HG03139 (cell line): ENCODE results near the gene RAD9A.

Source experiments
- ATAC-seq: cut with Tn5 transposase; IDR thresholded peaks from one replicate; pipeline ENCODE4 v1.9.1; 2021; ENCODE audit not compliant: unreplicated experiment

RAD9A gene

DNA sequence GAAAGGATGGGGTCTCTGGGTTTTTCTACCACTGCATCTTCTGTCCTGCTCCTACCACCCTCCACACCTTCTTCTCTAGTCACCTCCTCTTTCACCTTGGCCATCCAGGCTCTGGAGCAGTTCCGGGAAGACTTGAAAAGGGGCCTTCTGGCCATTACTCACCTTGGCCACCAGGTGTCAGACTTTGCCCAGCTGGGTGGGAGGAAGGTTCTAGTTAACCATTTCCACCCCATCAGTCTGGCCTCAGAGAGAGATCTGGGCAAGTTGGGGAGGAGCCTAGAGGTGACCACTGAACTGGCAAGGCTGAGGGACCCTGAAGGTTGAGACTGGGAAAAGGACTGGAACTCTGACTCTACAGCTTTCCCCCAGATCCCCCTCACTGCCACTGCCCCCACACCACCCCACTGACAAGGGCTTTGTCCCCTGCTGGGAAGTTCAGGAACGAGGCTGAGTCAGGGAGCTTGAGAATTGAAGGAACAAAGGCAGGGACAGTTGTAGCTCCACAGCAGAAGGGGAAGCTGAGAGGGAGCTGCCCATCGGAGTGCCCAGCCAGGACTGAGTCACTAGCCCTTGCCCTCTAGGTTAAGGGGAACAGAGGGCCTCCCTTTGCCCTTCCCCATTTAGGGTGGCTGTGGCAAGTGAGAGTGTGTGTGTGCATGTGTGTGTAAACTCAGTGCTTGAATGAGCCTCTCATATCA, 34.8 kb upstream of the RAD9A start:
- ATAC-seq = no peak

DNA sequence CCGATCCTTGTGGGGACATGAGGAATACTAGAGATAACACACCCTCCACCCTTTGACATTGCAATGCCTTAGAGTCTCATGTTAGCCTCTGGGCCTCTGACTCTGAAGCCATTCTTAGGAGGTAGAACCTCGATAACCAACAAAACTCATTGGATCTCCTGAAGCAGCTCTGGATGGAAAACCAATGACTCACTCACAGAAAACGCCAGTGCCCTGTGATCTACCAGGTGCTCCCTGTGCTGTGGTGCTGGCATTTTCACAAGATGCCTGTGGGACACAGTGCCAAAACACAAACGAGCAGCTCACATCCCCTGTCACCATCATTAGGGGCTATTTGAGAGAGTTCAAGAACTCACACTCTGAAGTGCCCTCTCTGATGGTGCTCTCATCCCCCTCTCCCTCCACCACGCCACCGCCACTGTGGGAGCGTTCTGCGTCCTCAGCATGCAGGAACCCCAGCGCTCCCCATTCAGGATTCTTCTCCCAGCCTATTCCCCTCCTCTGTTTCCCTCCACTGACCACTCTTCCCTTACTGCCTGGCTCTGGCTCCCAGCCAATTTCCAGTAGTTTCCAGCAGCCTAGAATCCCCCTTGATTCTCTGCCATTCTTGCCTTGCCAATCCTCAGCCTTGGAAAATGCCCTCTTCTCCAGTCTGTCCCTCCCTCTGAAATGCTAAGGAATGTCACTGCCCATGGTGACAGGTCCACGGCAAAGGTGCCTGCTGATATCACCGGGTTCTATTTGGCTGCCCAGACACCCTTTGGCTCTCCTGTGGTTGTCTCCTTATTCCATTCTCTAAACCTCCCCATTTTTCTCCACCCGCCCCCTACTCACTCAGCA, 33.7 kb upstream of the RAD9A start:
- ATAC-seq = no peak

DNA sequence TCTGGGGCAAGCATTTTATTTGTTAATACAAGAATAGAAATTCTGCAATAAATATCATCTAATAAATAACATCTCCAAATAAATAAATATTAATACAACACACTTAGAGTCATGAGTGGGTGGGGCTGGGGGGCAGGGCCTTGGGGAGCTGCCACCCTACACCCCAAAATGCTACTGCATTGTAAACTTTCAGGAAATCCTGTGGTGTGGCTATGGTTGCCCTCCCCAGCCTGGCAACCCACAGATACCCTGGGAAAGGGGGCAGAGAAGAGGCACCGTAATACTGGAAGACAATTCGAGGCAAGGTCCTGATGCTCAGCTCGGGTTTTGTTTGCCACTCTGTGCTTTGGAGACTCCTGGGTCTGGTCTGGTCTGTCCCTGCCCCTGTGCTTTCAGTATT, 27.6 kb upstream of the RAD9A start:
- no peak for ATAC-seq

DNA sequence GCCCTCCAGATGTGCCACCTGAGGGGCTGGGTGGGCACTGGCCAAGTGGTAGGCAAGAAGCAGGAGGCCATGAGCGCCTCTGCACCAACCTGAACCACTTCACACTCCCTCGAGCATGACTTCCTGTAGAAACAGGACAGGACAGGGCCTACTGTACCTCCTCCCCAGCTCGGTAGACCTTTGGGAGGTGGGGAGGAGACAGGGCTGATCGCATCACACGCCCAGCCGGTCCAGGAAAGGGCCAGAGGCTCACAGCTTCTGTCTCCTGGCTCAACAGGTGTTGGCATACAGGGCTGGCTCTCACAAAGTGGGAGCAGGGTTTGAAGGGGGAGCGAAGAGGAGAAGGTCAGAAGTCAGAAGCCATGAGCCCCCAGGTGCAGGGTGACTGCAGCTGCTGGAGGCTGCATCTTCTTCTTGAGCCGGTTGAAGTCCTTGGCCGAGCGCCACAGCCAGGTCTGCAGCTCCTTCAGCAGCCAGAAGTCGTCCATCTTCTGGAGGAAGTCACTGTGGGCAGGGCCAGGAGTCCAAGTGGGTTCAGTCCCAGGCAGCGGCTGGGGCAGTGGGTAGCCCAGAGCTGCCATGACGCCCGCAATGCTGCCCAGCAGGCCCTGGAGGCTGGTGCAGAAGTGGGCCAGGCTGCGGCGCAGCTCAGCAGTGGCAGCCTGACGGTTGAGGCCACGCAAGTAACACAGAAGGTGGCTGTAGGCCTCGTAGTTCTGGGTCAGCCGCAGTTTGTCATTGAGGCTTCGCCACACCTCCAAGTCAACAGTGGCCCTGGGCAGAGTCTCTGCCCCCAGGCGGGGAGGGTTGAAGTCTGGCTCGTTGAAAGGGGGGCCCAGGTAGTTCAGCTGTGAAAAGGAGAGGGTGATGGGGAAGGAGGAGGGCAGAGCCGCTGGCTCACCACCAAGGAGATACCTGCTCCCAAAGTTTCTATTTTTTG, 26.7 kb upstream of the RAD9A start:
- ATAC-seq = no peak

DNA sequence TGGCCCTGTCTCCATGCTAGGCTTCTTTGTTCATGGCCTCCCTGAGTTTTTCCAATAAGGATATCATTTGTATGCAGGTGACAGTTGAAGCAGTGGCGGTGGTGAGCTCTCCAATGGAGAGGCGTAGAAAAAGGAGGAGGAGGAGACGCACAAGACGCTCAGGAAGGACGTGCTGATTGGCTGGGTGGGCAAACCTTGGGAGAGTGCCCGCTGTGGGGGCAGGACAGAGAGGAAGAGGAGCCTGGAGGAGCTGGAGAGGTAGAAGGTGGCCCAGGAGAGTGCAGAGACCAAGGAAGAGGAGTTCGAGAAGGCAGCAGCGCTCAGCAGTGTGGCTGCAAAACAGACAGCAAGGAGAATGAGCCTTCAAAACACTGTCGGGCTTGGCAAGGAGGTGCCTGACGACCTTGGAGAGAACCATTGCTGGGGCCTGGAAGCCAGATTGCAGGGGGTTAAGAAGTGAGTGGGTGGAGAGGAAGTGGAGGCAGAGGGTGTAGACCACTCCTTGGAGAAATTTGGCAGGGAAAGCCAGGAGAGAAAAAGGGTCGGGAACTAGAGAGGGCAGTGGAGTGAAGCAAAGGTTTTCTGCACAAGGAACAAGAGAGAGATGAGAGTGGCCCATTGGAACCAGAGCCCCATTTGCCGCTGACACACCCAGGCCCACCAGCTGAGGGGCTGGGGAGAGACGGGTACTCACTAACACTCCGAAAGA, 25.9 kb upstream of the RAD9A start:
- no peak for ATAC-seq

DNA sequence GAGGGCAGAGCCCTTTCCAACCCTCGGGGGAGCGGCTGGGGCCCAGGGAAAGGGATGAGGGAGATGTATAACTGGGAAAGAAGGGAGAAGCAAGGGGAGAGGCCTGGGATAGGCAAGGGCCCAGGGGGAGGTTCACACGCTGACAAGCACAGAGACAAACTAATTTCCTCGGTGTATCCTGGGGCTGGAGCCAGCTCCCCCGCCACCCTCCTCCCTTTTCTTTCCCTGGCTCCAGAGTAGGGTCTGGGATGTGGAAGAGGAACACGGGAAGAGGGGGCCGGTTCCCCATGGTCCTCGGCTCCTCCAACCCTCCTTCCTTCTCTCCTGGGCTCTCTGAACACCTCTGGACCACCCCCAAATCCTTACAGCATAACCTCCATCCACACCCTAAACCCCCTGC, 25.2 kb upstream of the RAD9A start:
- ATAC-seq = no peak

DNA sequence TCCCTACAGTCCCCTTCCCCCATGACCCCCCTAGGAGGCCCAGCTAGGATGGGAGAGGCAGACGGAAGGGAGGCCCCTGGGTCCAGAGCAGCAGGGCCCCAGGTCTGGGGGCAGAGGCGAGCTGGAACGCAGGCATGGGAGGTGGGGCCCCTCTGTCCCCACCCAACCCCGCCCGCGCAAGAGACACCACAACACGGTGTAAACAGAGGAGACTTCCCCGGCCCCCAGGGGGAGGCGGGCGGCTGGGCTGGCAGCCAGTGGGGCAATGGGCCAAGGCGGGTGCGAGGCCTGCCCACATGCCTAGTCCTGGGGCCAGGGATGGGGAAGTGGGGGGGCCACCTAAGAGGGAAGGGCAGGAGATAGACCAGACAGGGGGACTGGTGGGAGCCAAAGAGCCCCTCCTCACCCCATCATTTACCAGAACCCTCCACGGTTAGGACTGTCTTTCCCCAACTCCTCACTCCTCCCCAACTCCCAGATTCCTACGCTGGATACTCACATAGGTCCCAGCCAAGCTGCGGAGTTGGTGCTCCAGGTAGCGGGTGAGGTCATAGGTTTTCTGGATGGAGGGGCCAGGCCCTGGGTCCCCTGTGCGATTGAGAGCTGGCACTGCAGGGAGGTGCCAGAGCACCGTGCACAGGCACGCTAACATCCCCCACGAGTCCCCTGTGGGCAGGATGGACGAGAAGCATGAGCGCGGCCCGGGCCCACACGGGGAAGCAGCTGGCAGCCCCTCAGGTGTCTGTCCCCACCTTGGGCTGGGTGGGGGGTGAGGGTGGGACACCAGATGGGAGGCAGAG, 24.6 kb upstream of the RAD9A start:
- ATAC-seq = no peak

DNA sequence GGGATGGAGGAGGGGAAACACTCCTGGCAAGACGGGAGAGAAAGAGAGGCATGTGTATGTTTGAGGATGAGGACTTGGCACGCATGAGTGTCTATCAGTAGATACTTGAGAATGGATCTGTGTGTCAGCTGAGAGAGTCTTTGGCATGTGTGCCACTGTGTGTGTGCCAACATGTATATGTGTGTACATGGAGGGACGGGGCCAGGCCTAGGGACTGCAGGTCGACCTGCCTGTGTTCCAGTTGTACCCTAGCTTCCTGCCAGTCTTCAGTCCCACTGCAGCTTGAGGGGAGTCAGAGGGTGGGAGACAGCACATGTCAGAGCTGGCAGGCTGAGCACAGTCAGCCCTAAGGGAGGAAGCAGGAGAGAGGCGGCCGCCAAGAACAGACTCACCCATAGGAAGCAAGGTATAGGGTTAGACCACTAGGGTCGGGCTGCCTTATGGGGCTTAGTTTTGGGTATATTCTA, 24.0 kb upstream of the RAD9A start:
- ATAC-seq = no peak

DNA sequence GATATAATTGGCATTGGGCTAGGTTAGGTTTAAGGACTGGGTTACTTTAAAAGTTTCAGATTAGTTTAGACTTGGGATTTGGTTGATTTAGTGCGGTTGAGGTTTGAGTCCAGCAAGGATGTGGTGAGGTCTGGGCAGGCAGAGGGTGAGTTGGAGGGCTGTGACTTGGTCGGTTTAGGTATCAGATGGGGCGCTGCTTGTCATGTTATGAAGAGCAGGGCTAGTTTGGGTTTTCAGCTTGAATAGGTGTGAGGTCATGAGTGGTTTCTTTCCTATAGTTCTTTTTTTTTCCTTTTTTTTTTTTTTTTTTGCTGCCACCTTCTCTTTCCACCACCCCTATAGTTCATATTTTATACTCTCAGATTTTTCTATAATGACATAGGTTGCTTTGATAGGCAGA, 23.2 kb upstream of the RAD9A start:
- no peak for ATAC-seq

DNA sequence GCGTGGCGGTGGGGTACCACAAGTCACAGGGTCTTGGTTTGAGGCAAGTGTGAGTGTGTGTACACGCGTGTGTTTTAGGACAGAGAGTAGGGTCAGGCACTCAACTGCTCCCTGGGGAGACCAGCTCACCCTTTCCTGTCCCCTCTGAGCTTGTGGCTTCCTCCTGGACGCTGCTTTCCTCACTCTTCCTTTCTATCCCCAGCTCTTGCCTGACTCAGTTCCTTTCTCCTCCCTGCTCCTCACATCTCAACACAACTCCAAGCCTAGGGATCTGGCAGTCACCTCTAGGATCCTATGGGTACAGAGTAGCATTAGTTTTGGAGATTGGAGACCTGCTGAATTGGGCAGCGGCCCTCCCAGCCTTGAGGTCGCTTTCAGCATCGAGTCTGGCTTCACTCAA, 22.5 kb upstream of the RAD9A start:
- no peak for ATAC-seq

DNA sequence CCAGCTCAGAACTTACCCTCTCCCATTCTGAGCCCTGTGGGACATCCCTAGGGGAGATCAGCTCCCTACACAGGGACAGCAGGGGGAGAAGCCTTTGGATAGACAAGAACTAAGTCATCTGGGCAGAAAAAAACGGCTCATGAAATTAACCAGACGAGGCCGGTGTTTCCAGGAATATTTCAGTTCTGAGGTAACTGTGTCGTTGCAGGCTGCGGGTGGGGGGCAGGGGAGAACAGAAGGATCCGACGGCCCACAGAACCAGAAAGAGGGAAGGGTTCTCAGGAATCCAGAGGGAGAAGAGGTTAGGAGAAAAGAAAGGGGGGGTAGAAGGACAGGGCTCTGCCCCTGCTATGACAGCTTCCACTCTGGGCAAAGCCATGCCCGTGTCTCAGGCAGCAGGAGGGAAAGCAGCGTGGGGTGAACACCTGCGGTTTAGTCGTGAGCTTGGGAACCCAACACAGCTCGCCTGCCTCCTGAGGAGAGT, 21.9 kb upstream of the RAD9A start:
- no peak for ATAC-seq

DNA sequence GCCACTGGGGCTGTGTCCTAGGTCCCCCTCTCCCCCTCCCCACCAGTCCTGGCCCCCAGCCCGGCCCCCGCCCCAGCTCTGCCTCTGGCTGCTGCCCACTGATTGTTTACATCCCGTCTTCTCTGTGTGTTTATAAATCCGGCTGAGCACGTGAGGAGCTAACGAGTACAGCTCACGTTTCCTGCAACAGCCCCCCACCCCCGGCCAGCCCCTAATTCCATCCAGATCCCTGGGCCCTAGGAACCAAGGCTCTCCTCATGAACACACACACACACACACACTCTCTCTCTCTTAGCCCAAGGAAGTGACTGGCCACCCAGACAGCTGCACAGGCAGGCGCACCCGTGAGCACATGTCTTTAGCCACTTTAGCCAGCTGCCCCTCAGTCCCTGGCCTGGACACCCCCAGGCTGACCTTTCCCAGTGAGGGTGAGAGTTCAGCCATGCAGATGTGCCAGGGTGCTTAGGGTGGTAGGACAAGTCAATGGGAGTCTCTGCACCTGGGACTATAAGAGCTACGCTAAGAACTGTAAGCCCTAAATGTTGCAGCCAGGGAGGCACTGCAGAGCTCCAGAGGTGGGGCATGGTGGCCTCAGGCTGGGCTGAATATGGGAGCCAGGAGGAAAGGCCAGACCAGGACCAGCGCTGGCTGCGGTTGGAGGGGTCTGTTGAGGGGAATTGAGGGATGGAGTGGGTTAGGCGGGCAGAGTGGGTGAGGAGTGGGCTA, 21.3 kb upstream of the RAD9A start:
- no peak for ATAC-seq

DNA sequence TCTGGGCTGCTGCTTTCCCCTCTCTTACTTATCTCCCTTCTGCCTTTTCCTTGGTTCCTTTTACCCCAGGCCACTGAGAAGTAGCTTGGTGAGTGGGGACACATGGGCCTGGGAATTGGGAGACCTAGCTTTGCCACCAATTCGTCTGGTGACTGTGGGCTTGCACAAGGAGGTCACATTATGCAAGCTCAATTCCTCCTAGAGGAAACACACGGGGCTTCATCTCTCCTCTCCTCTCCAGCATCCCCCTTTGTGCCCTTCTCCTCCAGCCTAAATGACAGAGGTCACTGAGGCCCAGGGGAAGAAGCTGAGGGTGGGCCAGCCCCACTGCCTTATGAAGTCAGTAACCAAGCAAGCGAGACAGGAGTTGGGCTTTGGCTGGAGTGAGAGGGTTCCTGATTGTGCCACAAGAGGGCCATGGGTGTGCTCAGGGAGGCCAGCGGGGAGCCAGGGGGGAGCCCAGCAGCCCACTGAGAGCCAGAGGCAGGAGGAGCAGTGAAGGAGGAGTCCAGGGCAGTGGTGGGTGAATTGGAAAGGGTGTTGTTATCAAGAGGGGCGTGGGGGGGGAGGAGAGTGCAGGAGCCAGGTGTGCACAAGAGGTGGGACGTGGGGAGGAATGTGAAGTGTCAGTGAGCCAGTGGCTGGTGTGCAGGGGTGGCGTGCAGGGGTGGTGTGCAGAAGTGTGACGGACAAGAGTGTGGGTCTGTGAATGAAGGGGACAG, 20.4 kb upstream of the RAD9A start:
- no peak for ATAC-seq

DNA sequence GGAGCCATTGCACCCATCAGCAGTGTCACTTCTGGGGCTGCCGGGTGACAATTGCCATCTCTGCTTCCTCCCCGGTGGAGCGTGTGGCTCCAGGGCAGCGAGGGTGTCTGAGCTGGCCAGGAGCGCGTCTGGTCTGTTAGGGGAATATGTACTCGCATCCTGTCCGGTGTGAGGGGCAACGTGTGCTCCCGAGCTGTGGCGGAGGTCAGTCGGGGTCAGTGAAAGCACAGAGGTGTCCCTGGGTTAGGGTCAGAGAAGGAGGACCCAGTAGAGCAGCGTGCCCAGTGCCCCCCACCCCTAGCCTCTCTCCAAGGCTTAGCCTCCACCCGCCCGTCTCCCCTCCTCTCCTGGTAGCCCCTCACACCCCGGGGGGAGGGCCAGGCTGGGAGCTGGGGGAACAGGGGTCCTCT, 19.9 kb upstream of the RAD9A start:
- ATAC-seq = no peak

DNA sequence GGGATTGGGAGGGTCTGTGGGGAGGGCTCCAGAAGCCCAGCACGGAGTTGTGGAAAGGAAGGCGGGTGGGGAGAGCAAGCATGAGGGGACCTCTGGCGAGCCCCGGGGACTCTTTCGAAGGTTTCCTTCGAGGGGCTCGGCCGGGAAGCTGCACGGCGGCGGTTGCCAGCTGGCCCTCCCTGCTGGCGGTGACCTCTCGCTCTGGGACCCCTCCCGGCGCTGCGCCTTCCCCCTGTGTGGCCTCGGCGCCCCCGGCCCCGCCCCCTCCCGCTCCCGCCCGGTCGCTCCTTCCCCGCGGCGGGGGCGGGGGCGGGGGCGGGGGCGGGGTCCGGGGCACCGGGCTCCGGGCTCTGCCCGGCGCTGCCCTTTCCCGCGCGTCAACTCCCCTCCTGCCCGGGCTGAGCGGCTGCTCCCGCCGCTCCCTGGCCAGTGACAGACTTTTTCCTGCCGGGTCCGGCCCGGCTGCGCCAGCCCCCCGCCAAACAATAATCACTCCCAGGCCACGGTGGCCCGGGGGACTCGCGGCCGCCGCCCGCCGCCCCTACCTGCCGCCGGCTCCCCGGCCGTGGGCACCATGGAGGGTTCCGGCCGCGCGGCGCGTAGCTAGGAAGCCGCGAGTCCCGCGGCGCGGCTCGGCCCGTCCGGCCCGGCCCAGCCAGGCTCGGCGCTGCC, 19.3 kb upstream of the RAD9A start:
- ATAC-seq = no peak

DNA sequence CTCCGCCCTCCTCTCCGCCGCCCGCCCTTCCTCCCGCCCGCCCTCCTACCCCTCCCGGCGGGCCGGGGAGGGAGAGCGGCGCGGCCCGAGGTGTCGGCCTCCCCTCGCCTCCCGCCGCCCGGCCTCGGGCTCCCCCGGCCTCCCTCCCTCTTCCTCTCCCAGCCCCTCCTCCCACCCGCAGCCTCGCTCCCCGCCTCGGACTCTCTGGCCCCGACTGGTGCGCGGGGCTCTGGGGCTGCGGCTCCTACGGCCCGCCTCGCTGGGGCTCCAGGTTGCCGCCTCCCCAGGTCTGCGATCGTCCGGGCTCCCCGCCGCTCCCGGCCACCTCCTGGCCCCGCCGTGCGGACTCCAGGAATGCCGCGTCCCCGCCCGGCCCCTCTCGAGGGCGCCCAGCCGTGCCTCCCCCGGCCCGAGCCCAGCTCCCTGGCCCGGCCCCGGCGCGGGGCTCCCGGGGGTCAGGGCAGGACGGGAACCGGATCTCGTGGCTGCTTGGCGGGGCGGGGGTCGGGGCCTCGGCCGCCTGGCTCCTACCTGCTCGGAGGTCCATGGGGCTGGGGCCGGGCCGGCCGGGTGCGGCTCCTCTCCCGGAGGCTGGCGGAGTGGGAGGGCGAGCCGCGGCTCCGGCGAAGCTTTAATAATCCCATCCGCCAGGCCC, 18.7 kb upstream of the RAD9A start, which contains the start of gene CLCF1:
Gene CLCF1 (minus strand): TSS at position 606 of the 655 bp plus-strand sequence. CDS start 59 bp downstream, at position 547.
- no peak for ATAC-seq
